K562 (cell line): ENCODE data around the gene TRIM26. TPM values are rescaled to one million over a fixed set of nuclear protein-coding genes. Genes with fewer than 3 reads are reported as not detected.

Source experiments
- ATAC-seq: fragments of 200-7000 bp; cut with Tn5 transposase; 3 replicates; pipeline ENCODE4 v1.9.1; 2020; ENCODE audit warnings: moderate library complexity
- BruUV-seq: library from RNA; stranded (reverse); fragments of 400-500 nt; replicated peaks from 2 replicates; lab custom pipeline; 2021; lab: Mats Ljungman, UMichigan
- CTCF ChIA-PET: fragments of 300-600 bp; formaldehyde crosslinking; extraction: SDS; loops from one replicate; lab custom pipeline; 2021; ENCODE audit warnings: low intra/inter-chr PET ratio; lab: Yijun Ruan, JAX
- POLR2A ChIA-PET: fragments of 300-600, 350-650 bp; sonication (Branson Sonifier 250); formaldehyde crosslinking; extraction: SDS; loops from one replicate; lab custom pipeline; 2021; ENCODE audit warnings: antibody characterized with exemption, inconsistent platforms; lab: Yijun Ruan, JAX
- DNase-seq, 4 experiments: peaks; one replicate each; pipeline versions ENCODE4 v3.0.0 to v3.0.0-alpha.2; 2011 to 2018; ENCODE audit warnings: low spot score in 3 of 4, mixed read lengths in 3 of 4; ENCODE audit errors: extremely low read depth in 1 of 4
- FAIRE-seq: peaks from 2 replicates; lab custom pipeline; 2011; peaks lifted over from hg19 to GRCh38; lab: Jason Lieb, UNC
- H2AFZ ChIP-seq: 2 replicates; pipeline ENCODE4 v1.6.0; 2011; ENCODE audit warnings: low read depth, low read length, control low read depth, inconsistent platforms
- H3K27ac ChIP-seq: fragments of 200-600 bp; 3 replicates; pipeline ENCODE4 v1.8.0; 2011; ENCODE audit warnings: low read depth, mild to moderate bottlenecking, control low read depth, inconsistent platforms, low read length, moderate library complexity, mixed read lengths; ENCODE audit errors: extremely low read depth
- H3K27me3 ChIP-seq, 2 experiments: fragments of 300-600 bp in 1 of 2; 2 replicates in 1 of 2; 3 replicates in 1 of 2; pipeline versions ENCODE4 v1.6.0 to v1.8.0; 2011; ENCODE audit warnings: inconsistent platforms in 2 of 2, low read length in 2 of 2, mild to moderate bottlenecking in 1 of 2, mixed read lengths in 1 of 2, moderate library complexity in 1 of 2; ENCODE audit not compliant: control insufficient read depth in 2 of 2, insufficient read depth in 2 of 2
- H3K36me3 ChIP-seq: fragments of 300-600 bp; 3 replicates; pipeline ENCODE4 v1.8.0; 2011; ENCODE audit warnings: mild to moderate bottlenecking, low read length, inconsistent platforms; ENCODE audit not compliant: control insufficient read depth, insufficient read depth
- H3K4me1 ChIP-seq, 2 experiments: fragments of 200-600 bp in 1 of 2; replicated peaks in 1 of 2; 2 replicates in 1 of 2; 3 replicates in 1 of 2; pipeline versions ENCODE4 v1.5.1 to v1.8.0; 2011; ENCODE audit warnings: inconsistent platforms in 2 of 2, low read length in 2 of 2, mild to moderate bottlenecking in 1 of 2, mixed read lengths in 1 of 2, moderate library complexity in 1 of 2; ENCODE audit not compliant: control insufficient read depth in 2 of 2, insufficient read depth in 2 of 2
- H3K4me2 ChIP-seq: 2 replicates; pipeline ENCODE4 v1.6.1; 2011; ENCODE audit warnings: low read length, control low read depth, inconsistent platforms, mixed read lengths; ENCODE audit not compliant: insufficient read depth
- H3K4me3 ChIP-seq: fragments of 200-600 bp; sonication (generic), shearing (Covaris generic); 2 replicates; pipeline ENCODE4 v1.5.1; 2016; ENCODE audit warnings: control low read depth, inconsistent platforms
- H3K79me2 ChIP-seq: fragments of 200-600 bp; 3 replicates; pipeline ENCODE4 v1.8.0; 2011; ENCODE audit warnings: low read length, inconsistent platforms; ENCODE audit not compliant: control insufficient read depth, insufficient read depth
- H3K9ac ChIP-seq, 2 experiments: 2 replicates each; pipeline versions ENCODE4 v1.6.0 to v1.6.1; 2011; ENCODE audit warnings: low read depth in 2 of 2, low read length in 2 of 2, control low read depth in 1 of 2, inconsistent platforms in 1 of 2, mild to moderate bottlenecking in 1 of 2, mixed read lengths in 1 of 2; ENCODE audit not compliant: insufficient read depth in 1 of 2
- H3K9me1 ChIP-seq: one replicate; pipeline ENCODE4 v1.6.0; 2011; ENCODE audit warnings: inconsistent platforms, mild to moderate bottlenecking, low read length, moderate library complexity; ENCODE audit not compliant: control insufficient read depth, insufficient read depth
- H3K9me3 ChIP-seq: replicated peaks from 2 replicates; pipeline ENCODE4 v1.5.1; 2011; ENCODE audit warnings: low read depth, low read length, inconsistent platforms; ENCODE audit not compliant: control insufficient read depth, insufficient read depth
- H4K20me1 ChIP-seq: replicated peaks from 2 replicates; pipeline ENCODE4 v1.6.1; 2011; ENCODE audit warnings: low read length, inconsistent platforms, mixed read lengths; ENCODE audit not compliant: control insufficient read depth, insufficient read depth
- CHD1 ChIP-seq: fragments of 200-600 bp; sonication (generic); IDR thresholded peaks from one replicate; pipeline ENCODE4 v1.6.1; 2012; ENCODE audit warnings: mild to moderate bottlenecking, moderate library complexity, low read length, inconsistent platforms
- FOXJ2 ChIP-seq: fragments of 200-800 bp; sonication (Bioruptor generic); IDR thresholded peaks from 2 replicates; pipeline ENCODE4 v1.6.1; 2016; ENCODE audit warnings: missing genetic modification characterization, missing compliant biosample characterization
- HDAC6 ChIP-seq: IDR thresholded peaks from 2 replicates; pipeline ENCODE4 v1.6.1; 2012; ENCODE audit warnings: low read depth, mild to moderate bottlenecking, control low read depth, inconsistent platforms, low read length, moderate library complexity
- MAFK ChIP-seq: IDR thresholded peaks from 2 replicates; pipeline ENCODE4 v1.6.1; 2011; ENCODE audit warnings: low read length, improper control_type of control experiment
- POLR2G ChIP-seq: fragments of 200-400 bp; formaldehyde crosslinking; IDR thresholded peaks from 2 replicates; pipeline ENCODE4 v1.6.1; 2017; ENCODE audit warnings: low read depth, mild to moderate bottlenecking, antibody characterized with exemption, low read length, moderate library complexity
- WGBS: fragments of 100-300 bp; shearing (Covaris generic); methylation state at CpG from one replicate; pipeline ENCODE4 v1.1.6; 2016; ENCODE audit warnings: low coverage, mixed read lengths; ENCODE audit not compliant: insufficient coverage; ENCODE audit errors: missing lambda C conversion rate; 5-methylcytosine and 5-hydroxymethylcytosine counted together
- in situ Hi-C: fragments of 300-500 bp; cut with MboI; formaldehyde crosslinking; loops from 4 replicates; pipeline ENCODE4 v1.15.0; 2018; ENCODE audit warnings: inconsistent platforms, mixed read lengths
- intact Hi-C: fragments of 100-400 bp; cut with micrococcal nuclease; formaldehyde crosslinking; loops from 2 replicates; pipeline ENCODE4 v1.14.2; 2022
- polyA plus RNA-seq, 8 experiments: library from polyadenylated mRNA; depleted of rRNA in 4 of 8; stranded (reverse) in 5 of 8; unstranded in 3 of 8; fragments of >200 nt; fragmentation: Nextera tagmentation in 2 of 8; fragmentation: Illumina TruSeq in 1 of 8; extraction: Ambion mirVana in 2 of 8; extraction: Trizol in 1 of 8; gene quantifications; 2 replicates each; pipeline versions ENCODE4 v1.2.1 to v1.2.3, GENCODE V29; 2011 to 2014; ENCODE audit warnings: inconsistent platforms in 1 of 8, missing spikeins in 1 of 8
- total RNA-seq, 7 experiments: library from RNA; depleted of rRNA in 6 of 7; stranded (reverse); fragments of >200 nt in 6 of 7; fragmentation: Illumina TruSeq in 2 of 7; extraction: Trizol in 2 of 7; gene quantifications; 2 replicates each; pipeline versions ENCODE4 v1.2.1 to v1.2.3, GENCODE V29; 2011 to 2021; ENCODE audit warnings: low replicate concordance in 1 of 7
- TF ChIP-seq, protein P1 (sequence below): sonication (generic); formaldehyde crosslinking; IDR thresholded peaks from 2 replicates; pipeline ENCODE4 v1.9.0; 2022; ENCODE audit warnings: mild to moderate bottlenecking, missing genetic modification reagents
- TF ChIP-seq, protein P2 (sequence below), 2 experiments: fragments of 450-650 bp in 1 of 2; sonication (generic) in 1 of 2; formaldehyde crosslinking in 1 of 2; IDR thresholded peaks in 1 of 2; conservative IDR thresholded peaks in 1 of 2; 2 replicates each; pipeline versions ENCODE4 v1.6.1 to v1.8.1; 2016 to 2023; ENCODE audit warnings: mild to moderate bottlenecking in 2 of 2, moderate library complexity in 2 of 2, inconsistent platforms in 1 of 2, missing genetic modification reagents in 1 of 2
- TF ChIP-seq, protein P3 (sequence below): fragments of 250-450 bp; sonication (Bioruptor Pico); IDR thresholded peaks from 2 replicates; pipeline ENCODE4 v1.5.0; 2022; ENCODE audit warnings: mild to moderate bottlenecking
- TF ChIP-seq, protein P4 (sequence below), 3 experiments: fragments of 200-800 bp in 1 of 3; sonication (Bioruptor generic) in 1 of 3; sonication (generic) in 1 of 3; formaldehyde crosslinking in 1 of 3; IDR thresholded peaks; 2 replicates each; pipeline versions ENCODE4 v1.6.1 to v1.8.0; 2016 to 2022; ENCODE audit warnings: mild to moderate bottlenecking in 2 of 3, missing compliant biosample characterization in 2 of 3, missing genetic modification characterization in 2 of 3, missing genetic modification reagents in 1 of 3

Gene TRIM26
- total and polyA plus RNA-seq, 9 of the 15 experiments (the other 6 are each of a cell fraction or from before 2014, with no cell fraction given) = 0.80 to 5.0 (median 2.8) TPM

DNA sequence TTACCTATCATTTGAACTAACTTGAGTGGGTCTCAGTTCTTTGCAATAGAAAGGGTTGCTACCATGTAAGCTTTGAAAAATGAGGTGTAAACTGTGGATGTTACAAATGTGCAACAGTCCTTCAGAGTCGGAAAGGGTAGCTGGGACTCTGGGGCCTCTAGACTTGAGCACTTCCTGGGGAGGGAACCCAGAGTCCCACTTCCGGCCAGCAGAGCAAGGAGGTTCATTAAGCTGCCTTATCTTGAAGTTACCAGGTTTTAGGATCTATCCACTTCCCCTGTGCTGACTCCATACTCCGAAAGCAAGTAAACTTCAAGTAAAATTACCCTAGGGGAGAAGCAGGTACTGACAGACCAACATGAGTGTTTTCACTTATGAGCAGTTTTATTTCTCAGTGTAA, 61.6 kb downstream of the TRIM26 start:
- no peak overlapping the region for H3K4me2 ChIP-seq
- no peaks in the 10 kb centered on the region for H3K79me2 ChIP-seq
- POLR2A ChIA-PET = interaction anchor here (0.6 to 1.4 kb wide), 3 partner anchors 9 to 329 kb away, joined by 3 to 4 read pairs (median 3); no protein-coding TSS in a partner anchor
- in situ Hi-C loops = no loop called here
- peak; percentile 89 for ATAC-seq
- BruUV-seq = no TSS peak
- CTCF ChIA-PET = interaction anchor here (0.6 to 0.7 kb wide), 3 partner anchors 19 to 399 kb away, joined by 3 to 5 read pairs (median 4); no protein-coding TSS in a partner anchor
- no peak overlapping the region for H3K4me3 ChIP-seq
- intact Hi-C loops = no loop called here
- 5% methylated on average over 3 of the region's 3 CpGs for WGBS
- no peaks in the 10 kb centered on the region for H4K20me1 ChIP-seq
- 0 out of 3 replicates have a peak overlapping the region, but pooled peaks have one; percentile 1 for H3K27ac ChIP-seq
- no peaks in the 10 kb centered on the region for H3K9me1 ChIP-seq
- H2AFZ ChIP-seq = peak overlapping the region; percentile 56
- no peak for FAIRE-seq
- peak; percentile 34 to 64 (median 46) for DNase-seq
- no peaks in the 10 kb centered on the region for H3K9me3 ChIP-seq
- no peaks in the 10 kb centered on the region for H3K36me3 ChIP-seq
- H3K4me1 ChIP-seq = peaks cover 4 to 32% of the 10 kb centered on the region in 2 experiments
- H3K27me3 ChIP-seq = peaks cover 2 to 33% of the 10 kb centered on the region in 2 experiments; a peak in 3 of 5 replicates
- no peak overlapping the region for H3K9ac ChIP-seq
- TF ChIP-seq, protein P1, sequence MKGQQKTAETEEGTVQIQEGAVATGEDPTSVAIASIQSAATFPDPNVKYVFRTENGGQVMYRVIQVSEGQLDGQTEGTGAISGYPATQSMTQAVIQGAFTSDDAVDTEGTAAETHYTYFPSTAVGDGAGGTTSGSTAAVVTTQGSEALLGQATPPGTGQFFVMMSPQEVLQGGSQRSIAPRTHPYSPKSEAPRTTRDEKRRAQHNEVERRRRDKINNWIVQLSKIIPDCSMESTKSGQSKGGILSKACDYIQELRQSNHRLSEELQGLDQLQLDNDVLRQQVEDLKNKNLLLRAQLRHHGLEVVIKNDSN (CRISPR knock-in tag) = no peak
- TF ChIP-seq, protein P2, sequence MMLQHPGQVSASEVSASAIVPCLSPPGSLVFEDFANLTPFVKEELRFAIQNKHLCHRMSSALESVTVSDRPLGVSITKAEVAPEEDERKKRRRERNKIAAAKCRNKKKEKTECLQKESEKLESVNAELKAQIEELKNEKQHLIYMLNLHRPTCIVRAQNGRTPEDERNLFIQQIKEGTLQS (IDR thresholded peaks at IDR 0.05) = no peak
- TF ChIP-seq, protein P2 (CRISPR knock-in tag; conservative IDR thresholded peaks at IDR 0.05) = no peak
- TF ChIP-seq MAFK (no peak), FOXJ2 (tag) (no peak), CHD1 (no peak), POLR2G (no peak), HDAC6 (no peak)
- TF ChIP-seq, protein P3, sequence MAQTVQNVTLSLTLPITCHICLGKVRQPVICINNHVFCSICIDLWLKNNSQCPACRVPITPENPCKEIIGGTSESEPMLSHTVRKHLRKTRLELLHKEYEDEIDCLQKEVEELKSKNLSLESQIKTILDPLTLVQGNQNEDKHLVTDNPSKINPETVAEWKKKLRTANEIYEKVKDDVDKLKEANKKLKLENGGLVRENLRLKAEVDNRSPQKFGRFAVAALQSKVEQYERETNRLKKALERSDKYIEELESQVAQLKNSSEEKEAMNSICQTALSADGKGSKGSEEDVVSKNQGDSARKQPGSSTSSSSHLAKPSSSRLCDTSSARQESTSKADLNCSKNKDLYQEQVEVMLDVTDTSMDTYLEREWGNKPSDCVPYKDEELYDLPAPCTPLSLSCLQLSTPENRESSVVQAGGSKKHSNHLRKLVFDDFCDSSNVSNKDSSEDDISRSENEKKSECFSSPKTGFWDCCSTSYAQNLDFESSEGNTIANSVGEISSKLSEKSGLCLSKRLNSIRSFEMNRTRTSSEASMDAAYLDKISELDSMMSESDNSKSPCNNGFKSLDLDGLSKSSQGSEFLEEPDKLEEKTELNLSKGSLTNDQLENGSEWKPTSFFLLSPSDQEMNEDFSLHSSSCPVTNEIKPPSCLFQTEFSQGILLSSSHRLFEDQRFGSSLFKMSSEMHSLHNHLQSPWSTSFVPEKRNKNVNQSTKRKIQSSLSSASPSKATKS (CRISPR knock-in tag) = no peak
- TF ChIP-seq, protein P4, sequence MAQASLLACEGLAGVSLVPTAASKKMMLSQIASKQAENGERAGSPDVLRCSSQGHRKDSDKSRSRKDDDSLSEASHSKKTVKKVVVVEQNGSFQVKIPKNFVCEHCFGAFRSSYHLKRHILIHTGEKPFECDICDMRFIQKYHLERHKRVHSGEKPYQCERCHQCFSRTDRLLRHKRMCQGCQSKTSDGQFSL (CRISPR knock-in tag; IDR thresholded peaks at IDR 0.05) = no peak
- TF ChIP-seq, protein P4 (tag; IDR thresholded peaks at IDR 0.05) = no peak
